Fibroblast of skin of left biceps (primary cell): ENCODE results near the gene TAF10.
A peak's percentile ranks its signal among the peaks of the same experiment; 100 is the strongest.

Source experiments
- DNase-seq, 2 experiments: peaks; one replicate each; pipeline ENCODE4 v3.0.0-alpha.2; 2013; ENCODE audit warnings: low read depth in 2 of 2

TAF10 gene

DNA sequence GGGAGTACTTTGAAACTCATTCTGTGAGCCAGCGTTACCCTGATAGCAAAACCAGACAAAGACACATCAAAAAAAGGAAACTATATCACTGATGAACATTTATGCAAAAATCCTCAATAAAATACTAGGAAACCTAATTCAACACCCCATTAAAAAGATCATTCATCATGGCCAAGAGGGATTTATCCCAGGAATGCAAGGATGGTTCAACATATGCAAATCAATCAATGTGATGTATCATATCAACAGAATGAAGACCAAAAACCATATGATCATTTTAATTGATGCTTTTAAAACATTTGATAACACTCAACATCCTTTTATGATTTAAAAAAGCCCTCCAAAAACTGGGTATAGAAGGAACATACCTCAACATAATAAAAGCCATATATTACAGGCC lies 28.4 kb downstream of the TAF10 start:
- DNase-seq, result no peak

DNA sequence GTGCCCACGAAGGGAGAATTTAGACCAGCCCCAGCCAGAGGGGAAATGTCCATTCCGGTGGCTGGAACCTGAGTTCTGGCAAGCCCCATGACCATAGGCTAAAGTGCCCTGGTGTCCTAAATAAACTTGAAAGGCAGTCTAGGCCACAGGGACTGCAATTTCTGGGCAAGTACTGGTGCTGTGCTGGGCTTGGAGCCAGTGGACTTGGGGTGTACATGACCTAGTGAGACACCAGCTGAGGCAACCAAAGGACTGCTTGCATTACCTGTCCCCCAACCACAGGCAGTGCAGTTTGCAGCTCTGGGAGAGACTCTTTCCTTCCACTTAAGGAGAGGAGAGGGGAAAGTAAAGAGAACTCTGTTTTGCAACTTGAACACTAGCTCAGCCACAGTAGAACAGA lies 32.3 kb downstream of the TAF10 start:
- no peak for DNase-seq

DNA sequence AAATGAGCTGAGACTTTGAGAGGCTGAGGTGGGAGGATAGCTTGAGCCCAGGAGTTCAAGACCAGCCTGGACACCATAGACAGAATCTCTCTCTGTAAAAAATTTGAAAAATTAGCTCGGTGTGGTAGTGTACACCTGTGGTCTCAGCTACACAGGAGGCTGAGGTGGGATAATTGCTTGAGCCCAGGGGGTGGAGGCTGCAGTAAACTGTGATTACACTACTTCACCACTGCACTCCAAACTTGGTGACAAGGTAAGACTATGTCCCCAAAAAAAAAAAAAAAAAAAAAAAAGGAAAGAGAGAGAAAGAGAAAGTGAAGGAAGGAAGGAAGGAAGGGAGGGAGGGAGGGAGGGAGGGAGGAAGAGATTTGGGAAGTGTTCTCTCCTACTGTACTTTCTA lies 33.9 kb downstream of the TAF10 start:
- no peak for DNase-seq

DNA sequence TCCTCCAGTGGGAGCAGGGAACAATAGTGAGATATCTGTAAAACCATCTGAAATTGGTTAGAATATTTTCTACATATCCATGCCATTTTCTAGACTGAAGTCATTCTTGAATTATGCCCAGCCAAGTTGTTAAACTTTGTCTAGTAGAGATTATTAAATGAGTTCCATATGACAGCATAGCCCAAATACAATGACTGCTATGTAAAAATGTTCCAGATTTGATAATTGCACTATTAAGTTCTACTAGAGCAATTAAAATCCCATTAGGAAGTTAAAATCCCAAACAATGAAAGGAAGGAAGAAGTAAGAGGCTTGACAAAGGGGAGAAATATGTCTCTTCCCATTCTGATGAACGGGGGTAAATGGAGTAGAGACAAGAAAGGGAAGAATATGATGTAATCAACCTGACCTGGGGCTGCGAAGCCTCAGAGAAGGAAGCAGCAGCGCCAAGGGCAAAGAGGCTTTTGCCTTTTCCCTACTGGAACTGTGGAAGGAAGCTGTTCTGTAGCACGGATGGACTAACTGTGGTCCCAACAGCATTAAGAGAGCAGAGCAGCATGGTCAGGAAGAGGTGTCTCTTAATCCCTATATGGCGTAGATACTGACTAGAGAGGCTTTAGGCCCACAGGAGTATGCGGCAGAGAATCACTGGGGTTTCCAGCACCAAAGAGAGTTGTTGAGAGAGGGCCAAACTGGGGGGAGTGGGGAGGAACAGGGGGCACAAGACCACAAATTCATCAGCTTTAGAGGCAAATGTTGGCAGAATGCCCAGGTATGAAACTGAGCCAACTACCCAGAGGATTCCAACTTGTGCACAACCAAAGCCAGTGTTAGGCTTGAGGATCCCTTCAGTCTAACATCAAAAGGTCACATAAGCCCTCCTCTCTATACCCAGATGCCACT lies 35.3 kb downstream of the TAF10 start:
- DNase-seq, result peak; percentile 77 to 80

DNA sequence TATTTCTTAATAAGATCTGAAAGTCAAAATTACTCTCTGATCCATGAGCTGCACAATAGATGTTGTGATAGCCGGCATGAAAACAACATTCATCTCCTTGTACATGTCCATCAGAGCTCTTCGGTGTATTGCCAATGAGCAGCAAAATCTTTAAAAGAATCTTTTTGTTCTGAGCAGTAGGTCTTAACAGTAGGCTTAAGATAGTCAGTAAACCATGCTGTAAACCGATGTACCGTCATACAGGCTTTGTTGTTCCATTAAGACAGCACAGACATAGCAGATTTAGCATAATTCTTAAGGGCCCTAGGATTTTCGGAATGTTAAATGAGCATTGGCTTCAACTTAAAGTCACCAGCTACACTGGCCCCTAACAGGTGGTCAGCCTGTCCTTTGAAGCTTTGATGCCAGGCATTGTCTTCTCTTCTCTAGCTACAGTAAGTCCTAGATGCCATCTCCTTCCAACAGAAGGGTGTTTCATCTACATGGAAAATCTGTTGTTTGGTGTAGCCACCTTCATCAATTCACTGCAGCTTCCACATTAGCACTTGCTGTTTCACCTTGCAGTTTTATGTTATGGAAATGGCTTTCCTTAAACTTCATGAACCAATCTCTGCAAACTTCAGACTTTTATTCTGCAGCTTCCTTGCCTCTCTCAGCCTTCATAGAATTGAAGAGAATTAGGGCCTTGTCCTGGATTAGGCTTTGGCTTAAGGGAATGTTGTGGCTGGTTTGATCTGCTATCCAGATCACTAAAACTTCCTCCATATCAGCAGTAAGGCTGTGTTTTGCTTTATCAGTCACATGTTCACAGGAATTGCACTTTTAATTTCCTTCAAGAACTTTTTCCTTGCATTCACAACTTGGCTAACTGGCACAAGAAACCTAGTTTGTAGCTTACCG lies 37.0 kb downstream of the TAF10 start:
- DNase-seq, result no peak

DNA sequence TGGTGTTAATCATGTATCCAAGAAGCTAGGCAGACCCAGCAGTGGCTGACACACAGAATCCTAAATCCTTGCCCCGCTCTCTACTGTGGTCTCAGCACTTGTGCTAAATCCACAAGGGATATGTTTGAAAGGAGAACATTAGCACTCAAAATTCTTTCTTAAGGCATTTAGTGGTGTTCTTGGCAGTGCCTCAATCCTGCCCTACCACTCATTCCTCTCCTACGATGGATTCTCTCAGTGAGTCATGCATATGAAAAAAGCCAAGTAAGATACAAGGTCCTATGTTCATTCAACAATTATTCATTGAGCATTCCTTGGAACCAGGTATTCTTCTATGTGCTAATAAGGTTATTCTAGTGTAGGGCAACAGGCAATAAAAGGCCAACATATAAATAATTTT lies 39.8 kb downstream of the TAF10 start:
- DNase-seq, result peak; percentile 57 to 58

DNA sequence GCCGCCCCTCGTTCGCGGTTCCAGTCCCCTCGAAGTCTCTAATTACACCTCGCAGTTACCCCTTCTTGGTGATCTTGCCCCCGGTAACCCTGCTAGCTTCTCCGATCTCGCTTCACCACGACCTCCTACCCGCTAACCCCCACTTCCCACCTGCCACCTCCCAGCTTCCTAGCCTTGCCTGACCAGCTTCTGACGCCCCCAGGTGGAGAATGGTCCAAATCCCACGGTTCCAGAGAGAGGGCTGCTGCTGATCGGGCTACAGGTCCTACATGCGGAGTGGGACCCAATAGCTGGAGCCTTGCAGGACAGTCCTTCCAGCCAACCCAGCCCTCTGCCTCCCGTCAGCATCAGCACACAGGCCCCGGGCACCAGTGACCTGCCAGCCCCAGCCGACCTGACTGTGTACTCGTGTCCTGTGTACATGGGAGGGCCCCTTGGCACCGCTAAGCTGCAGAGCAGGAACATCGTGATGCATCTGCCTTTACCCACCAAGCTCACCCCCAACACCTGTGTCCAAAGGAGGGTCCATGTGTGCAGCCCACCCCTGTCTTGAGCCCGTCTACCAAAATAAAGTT lies 40.5 kb downstream of the TAF10 start:
- DNase-seq, result no peak

DNA sequence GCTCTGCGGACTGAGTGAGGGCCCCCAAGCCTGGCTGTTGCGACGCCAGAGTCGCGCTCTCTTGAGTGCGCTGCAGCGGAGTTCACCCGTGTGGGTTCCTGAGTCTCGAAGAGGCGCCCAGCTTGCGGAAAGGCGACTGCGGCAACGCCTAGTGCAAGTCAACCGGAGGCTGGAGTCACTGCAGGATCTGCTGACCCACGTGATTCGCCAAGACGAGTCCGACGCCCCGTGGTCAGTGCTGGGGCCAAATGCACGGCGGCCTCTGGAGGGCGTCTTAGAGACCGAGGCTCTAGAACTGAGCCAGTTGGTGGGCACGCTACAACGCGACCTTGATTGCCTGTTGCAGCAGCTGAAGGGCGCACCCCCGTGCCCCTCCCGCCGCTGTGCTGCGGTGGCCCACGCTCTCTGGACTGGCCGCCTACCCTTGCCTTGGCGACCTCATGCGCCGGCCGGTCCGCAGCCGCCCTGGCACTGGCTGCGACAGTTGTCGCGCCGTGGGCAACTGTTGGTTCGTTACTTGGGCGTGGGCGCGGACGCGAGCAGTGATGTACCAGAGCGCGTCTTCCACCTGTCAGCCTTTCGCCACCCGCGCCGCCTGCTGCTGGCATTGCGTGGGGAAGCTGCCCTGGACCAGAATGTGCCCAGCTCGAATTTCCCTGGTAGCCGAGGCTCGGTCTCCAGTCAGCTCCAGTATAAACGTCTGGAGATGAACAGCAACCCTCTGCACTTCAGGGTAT lies 41.2 kb downstream of the TAF10 start:
- DNase-seq, result no peak

DNA sequence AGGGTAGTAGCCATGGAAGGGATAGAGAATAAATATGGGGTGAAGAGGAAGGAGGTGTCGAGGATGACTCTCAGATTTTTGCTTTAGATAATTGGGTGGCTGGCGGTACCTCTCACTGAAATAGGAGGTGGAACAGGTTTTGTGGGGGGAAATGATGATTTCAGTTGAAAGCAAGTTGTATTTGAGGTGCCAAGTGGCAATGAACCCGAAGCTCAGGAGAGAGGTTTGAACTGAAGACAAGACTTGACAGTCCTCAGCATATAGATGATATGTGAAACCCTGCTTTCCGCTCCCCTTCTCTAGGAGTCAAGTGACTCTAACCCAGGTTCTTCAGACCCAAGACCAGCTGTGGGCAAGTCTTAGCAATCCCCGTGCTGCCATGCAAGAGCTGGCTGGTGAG lies 42.3 kb downstream of the TAF10 start:
- DNase-seq, result no peak

DNA sequence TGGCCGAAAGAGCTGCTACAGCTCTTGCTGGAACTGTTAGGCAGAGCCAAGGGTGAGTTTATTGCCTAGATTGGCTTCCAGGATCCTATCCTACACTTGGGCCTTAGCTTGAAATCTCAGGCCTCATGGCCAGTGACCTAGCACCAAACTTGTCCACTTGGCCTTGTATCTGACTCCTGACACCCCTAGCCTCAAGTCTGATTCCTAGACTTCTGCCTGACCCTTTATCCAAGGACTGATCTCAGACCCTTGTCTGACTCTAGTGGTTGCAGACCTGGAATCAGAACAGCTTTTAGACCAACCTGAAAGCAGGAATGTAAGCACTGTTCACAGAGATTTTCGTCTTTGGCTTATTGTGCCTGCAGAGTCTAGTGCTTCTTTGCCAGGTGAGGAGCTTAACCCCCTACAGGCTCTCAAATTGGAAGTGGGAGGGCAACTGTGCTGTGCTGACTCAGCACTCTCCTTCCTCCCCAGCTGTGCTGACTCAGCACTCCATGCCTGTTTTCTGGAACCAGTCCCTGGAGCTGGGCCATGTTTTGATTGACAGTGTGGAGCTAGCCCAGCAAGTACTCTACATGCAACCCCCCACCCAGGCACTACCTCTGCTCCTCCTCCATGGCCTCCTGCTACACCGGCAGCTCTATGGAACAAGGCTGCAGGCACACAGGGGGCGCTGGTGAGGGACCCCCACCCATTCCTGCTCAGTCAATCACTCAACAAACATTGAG lies 43.7 kb downstream of the TAF10 start:
- peak; percentile 62 to 69 for DNase-seq

DNA sequence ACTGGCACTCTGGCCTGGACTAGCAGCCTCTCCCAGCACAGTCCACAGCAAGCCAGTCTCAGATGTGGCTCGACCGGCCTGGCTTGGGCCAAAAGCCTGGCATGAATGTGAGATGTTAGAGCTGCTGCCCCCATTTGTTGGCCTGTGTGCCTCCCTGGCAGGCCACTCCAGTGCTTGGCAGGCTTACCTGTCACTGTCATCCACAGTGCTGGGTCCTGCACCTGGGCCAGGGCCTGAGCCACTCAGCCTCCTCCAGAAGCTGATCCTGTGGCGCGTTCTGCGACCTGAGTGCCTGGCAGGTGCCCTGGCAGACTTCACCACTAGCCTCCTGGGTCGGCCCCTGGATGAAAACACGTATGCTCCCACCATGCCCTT lies 44.7 kb downstream of the TAF10 start:
- no peak for DNase-seq

DNA sequence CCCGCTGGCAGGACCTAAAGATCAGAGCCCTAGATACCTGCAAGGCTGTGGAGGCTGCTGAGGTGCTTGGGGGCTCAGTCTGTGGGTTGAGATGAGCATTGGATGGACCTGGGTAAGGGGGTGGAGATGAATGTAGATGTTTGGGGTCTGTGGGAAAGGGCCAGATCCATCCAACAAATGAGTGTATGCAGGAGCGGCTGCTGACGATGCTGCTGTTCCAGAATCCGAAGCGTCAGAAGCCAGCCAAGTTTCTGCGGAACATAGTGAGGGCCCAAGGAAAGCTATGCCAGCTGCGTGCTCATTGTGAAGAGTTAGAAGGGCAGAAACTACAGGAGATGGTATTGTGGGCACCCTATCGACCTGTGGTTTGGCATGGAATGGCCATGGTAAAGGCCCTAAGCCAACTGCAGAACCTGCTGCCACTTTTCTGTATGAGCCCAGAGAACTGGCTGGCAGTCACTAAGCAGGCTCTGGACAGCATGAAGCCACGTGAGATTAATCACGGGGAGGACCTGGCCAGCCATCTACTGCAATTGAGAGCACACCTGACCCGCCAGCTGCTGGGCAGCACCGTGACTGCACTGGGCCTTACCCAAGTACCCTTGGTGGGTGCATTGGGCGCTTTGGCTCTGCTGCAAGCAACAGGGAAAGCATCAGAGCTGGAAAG lies 45.2 kb downstream of the TAF10 start:
- no peak for DNase-seq

DNA sequence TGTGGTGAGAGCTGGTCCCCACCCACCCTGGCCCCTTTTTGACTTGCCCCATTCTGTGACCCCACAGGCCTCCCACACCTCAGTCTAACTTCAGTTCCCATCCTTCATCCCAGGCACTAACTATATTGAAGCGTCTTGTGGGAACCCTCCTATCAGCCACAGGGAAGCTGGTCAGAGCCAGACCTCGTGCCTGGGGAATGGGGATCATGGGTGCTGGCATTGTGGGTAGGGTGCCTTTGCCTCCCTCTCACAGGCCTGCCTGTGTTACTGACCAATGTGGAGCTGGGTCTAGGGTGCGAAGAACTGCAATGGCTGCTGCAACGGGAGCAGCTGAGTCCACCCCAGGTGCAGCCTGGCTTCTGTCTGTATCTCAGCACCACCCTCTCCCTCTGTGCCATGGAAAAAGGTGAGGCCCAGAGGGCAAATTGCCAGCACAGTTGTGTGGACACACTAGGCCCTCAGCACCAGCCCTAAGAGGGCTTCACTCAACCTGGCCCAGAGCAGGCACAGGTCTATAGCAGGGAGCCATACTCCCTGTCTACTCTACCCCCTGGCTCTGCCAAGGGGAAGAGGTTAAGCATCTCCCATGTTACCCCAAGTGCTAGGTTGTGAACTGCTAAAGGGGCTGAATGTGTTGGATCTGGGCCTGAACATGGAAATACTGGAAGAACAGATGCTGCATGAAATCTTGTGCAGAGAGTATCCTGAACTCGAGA lies 45.9 kb downstream of the TAF10 start:
- no peak for DNase-seq

DNA sequence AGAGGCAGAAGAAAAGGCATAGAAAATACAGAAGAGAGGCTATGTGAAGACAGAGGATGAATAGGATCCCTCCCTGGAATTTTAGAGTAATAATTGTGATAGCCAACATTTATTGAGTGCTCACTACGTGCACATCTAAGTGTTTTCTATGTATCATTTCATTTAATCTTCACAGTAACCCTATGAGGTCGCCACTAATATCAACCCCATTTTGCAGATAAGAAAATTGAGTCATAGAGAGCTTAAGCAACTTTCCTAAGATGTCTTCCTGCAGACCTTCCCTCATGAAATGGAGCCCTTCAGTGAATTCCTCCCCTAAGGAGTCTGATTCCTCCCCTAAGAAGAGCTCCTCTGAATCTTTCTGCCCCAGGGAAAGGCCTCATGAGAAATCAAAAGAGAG lies 46.7 kb downstream of the TAF10 start:
- DNase-seq, result no peak

DNA sequence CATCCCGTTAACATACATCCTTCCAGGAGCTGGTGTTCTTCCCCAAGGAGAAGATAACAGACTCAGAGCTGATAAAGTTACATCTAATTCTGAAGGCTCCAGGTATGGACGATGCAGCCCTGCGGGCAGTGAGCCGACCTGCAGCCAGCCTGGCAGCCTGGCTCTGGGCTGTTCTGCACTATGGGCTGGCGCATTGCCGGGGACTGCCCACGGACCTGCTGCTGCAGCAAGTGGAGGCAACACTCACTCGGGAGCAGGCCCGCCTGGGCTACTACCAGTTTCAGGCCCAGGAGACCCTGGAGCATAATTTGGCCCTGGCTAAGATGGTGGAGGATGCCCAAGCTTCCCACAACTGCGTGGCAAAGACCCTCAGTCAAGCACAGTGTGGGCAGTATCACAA lies 48.3 kb downstream of the TAF10 start:
- no peak for DNase-seq

DNA sequence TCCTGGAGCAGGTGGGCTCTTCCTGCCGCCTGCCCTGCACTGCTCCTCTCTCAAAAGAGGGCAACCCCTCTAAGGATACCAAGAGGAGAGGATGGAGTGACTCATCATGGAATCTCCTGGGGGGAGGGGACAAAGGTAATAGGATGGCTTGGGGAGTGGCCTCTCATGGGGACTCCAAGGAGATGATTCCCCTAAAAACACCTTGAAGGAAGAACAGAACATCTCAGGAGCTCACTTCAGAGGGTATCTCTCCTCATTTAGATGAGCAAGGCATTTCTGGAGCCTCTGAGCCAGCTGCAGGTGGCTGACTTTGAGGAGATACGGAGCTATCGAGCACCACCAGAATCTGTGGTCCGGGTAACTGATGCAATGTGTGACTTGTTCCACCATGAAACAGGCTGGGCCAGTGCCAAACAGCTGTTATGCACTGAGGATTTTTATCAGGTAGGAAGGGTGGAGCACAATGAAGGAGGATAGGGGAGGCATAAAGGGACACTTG lies 48.8 kb downstream of the TAF10 start:
- DNase-seq, result no peak

DNA sequence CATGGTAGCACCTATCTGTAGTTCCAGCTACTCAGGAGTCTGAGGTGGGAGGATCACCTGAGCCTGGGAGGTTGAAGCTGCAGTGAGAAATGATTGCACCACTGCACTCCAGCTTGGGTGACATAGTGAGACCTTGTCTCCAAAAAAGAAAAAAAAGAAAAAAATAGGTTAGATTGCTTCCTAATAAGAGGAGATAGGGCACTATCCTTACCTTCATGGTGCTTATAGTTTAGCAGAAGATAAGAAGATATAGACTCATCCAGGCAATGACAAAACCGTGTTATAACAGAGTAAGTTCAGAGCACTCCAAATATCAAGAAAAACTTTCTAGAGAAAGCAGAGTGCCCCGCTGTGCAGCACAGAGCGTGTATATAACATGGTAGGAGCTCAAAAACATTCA lies 50.7 kb downstream of the TAF10 start:
- DNase-seq, result no peak
